ENCODE measurements around the gene GNA15. TPM values are rescaled to one million over a fixed set of nuclear protein-coding genes. Genes with fewer than 3 reads are reported as not detected.
"Not testable (repeated sequence)": the region's sequence is repeated elsewhere in the genome, so short reads cannot be mapped to it uniquely, and the experiment has no call there.

The GNA15 gene
- polyA plus RNA-seq, 1 donor, result 1.6 TPM

GRCh38 chr19:3149526-3150505 is 14.0 kb downstream of the GNA15 start:
- DNase-seq (ENCODE audit: low read depth), result no peak

GRCh38 chr19:3150739-3151329 is 15.0 kb downstream of the GNA15 start:
- DNase-seq (ENCODE audit: low read depth), result no peak

GRCh38 chr19:3151563-3152418 is 16.0 kb downstream of the GNA15 start:
- no peak for DNase-seq (ENCODE audit: low read depth)

GRCh38 chr19:3152419-3152780 is 16.6 kb downstream of the GNA15 start:
- DNase-seq (ENCODE audit: low read depth), result no peak

GRCh38 chr19:3153286-3154230 is 17.7 kb downstream of the GNA15 start:
- no peak for DNase-seq (ENCODE audit: low read depth)

- DNase-seq (ENCODE audit: low read depth), result not testable (repeated sequence)
Observed at GRCh38 chr19:3154447-3154846, 18.6 kb downstream of the GNA15 start.

- DNase-seq (ENCODE audit: low read depth), result no peak
Observed at GRCh38 chr19:3154957-3155736, 19.3 kb downstream of the GNA15 start.

- no peak for DNase-seq (ENCODE audit: low read depth)
Observed at GRCh38 chr19:3157096-3157845, 21.4 kb downstream of the GNA15 start.

- DNase-seq (ENCODE audit: low read depth), result no peak
Observed at GRCh38 chr19:3159565-3159964, 23.7 kb downstream of the GNA15 start.

- DNase-seq (ENCODE audit: low read depth), result no peak
Observed at GRCh38 chr19:3160219-3160618, 24.4 kb downstream of the GNA15 start.

GRCh38 chr19:3161453-3161852 is 25.6 kb downstream of the GNA15 start:
- no peak for DNase-seq (ENCODE audit: low read depth)

- no peak for DNase-seq (ENCODE audit: low read depth)
Observed at GRCh38 chr19:3162418-3163229, 26.8 kb downstream of the GNA15 start.

GRCh38 chr19:3163230-3163886 is 27.5 kb downstream of the GNA15 start:
- DNase-seq (ENCODE audit: low read depth), result no peak

- DNase-seq (ENCODE audit: low read depth), result no peak
Observed at GRCh38 chr19:3163943-3164342, 28.1 kb downstream of the GNA15 start.

GRCh38 chr19:3167533-3168272 is 31.9 kb downstream of the GNA15 start:
- no peak for DNase-seq (ENCODE audit: low read depth)

- DNase-seq (ENCODE audit: low read depth), result no peak
Observed at GRCh38 chr19:3171894-3172672, 36.2 kb downstream of the GNA15 start.

- DNase-seq (ENCODE audit: low read depth), result not testable (repeated sequence)
Observed at GRCh38 chr19:3172673-3173000, 36.8 kb downstream of the GNA15 start.

Data from forelimb muscle (tissue), 1 donor.